ENCODE results near the gene CHST13. TPM values are rescaled to one million over a fixed set of nuclear protein-coding genes. Genes with fewer than 3 reads are reported as not detected.

Gene CHST13
- total RNA-seq, 2 donors from 2014 or later = 0.15 to 0.18 TPM

DNA sequence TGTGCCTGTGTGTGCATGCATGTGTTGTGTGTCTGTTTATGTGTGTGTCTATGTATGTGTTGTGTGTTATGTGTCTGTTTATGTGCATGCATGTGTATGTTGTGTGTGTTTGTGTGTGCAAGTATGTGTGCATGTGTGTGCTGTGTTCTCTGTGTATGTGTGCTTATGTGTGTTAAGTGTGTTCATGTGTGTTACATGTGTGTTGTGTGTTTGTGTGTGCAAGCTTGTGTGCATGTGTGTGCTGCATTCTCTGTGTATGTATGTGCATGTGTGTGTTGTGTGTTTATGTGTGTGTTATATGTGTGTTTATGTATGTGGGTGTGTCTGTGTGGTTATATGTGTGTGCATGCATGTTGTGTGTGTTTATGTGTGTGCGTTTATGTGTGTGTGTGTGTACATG lies 21.3 kb upstream of the CHST13 start:
- ATAC-seq (no peak), DNase-seq (no peak)
- Mint-ChIP-seq H3K27ac (no peak overlapping the region), H3K4me1 (no peaks in the 10 kb centered on the region), H3K27me3 (peaks cover 10% of the 10 kb centered on the region), H3K36me3 (ENCODE audit: low read depth) (no peaks in the 10 kb centered on the region), H3K4me3 (no peak overlapping the region)
- H3K9me3 ChIP-seq (ENCODE audit: control insufficient read depth, low read length, poor library complexity, severe bottlenecking) = no peaks in the 10 kb centered on the region

DNA sequence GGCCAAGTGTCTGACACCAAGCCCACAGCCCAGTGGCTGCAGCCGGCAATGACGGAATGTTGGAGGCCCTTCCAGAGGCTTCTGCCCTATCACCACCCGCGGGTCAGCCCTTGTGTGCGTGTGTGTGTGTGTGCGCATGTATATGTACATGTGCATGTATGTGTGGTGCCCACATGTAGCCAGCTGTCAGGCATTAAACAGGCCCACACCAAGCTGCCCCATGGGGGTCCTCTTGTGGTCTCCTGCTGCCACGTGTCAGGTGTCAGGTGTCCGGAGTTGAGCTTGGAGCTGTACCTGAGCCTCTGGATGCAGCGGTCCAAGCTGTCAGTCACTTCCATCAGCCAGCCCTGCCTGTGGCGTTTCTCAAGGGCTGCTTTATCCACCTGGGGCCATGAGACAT lies 20.3 kb upstream of the CHST13 start:
- Mint-ChIP-seq H3K36me3 (ENCODE audit: low read depth) (no peaks in the 10 kb centered on the region), H3K27me3 (peaks cover 10% of the 10 kb centered on the region), H3K4me1 (no peaks in the 10 kb centered on the region), H3K27ac (no peak overlapping the region), H3K4me3 (no peak overlapping the region)
- DNase-seq = no peak
- no peak for ATAC-seq
- H3K9me3 ChIP-seq (ENCODE audit: control insufficient read depth, low read length, poor library complexity, severe bottlenecking) = no peaks in the 10 kb centered on the region

DNA sequence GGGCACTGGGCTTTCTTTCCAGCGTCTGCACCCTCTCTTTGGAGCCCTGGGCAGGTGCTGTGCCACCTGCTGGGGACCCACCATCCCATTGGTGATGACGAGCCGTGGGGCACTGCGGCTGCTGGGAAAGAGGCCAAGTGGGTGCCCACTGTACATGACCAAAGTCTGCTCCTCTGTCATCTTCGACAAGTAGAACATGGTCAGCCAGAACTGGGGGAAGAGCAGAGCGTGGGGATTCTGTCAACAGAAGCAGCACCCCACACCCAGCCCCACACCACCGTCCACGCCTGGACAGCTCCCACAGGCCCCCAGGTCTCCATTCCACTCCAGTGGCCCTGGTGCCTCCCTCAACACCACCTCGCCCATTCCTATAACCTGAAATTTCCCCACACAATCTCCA lies 16.1 kb upstream of the CHST13 start:
- ATAC-seq = no peak
- DNase-seq = no peak
- no peaks in the 10 kb centered on the region for H3K9me3 ChIP-seq (ENCODE audit: control insufficient read depth, low read length, poor library complexity, severe bottlenecking)
- Mint-ChIP-seq H3K4me3 (no peak overlapping the region), H3K36me3 (ENCODE audit: low read depth) (no peaks in the 10 kb centered on the region), H3K27me3 (peaks cover 10% of the 10 kb centered on the region), H3K27ac (no peak overlapping the region), H3K4me1 (peaks cover 5% of the 10 kb centered on the region)

DNA sequence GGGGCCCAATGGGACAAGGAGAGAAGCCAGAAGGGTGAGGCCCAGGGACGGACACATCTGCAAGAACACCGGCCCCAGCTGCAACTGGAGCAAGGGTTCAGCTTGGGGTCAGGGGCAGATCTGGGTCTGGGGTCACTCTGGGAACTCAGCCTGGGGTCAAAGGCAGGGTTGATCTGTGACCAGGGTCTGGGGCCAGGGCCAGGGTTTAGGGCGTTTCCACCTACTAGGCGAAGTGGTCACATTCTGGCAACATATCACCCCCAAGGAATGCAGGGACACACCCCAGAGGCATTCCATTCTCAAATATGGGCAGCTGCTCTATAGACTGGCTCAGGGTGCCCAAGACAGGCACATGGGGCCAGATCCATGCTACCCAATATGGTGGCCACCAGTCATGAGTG lies 15.4 kb upstream of the CHST13 start:
- DNase-seq (peak in 1 of 3 donors; percentile 3), ATAC-seq (no peak)
- H3K36me3 Mint-ChIP-seq (ENCODE audit: low read depth) = no peaks in the 10 kb centered on the region
- H3K27me3 Mint-ChIP-seq = peaks cover 10% of the 10 kb centered on the region
- no peak overlapping the region for H3K27ac Mint-ChIP-seq
- H3K9me3 ChIP-seq (ENCODE audit: control insufficient read depth, low read length, poor library complexity, severe bottlenecking) = no peaks in the 10 kb centered on the region
- H3K4me3 Mint-ChIP-seq = no peak overlapping the region
- peaks cover 5% of the 10 kb centered on the region for H3K4me1 Mint-ChIP-seq

DNA sequence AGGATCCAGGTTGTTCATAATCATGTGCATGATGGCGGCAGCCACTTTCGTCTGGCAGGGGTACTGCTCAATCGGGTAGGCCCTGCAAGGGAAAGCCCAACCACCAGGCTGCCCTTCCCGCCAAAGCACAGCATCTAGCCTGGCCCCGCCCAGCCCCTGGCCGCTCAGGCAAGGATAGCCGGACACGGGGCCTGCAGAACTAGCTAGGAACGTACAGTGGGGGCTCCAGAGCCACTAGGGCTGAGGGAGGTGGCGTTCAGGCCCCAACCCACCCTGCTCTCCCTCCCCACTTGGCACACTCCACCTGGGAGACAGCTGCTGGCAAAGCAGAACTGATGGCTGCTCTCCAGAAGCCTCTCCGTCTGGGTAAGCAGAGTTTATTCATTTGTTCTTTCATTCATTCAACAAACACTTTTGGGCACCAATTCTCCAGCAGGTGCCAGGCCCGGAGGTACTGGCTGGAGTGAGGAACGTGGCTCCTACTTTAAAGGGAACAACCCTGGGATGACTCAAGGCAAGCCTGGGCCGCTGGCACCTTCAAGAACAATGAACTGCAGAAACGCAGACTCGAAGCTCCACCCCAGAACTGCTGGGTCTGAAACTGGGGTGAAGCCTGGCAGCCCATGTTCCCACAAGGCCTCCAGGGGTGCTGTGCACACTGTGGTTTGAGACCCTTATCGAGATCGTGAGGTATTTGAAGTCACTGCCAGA lies 14.2 kb upstream of the CHST13 start:
- Mint-ChIP-seq H3K36me3 (ENCODE audit: low read depth) (no peaks in the 10 kb centered on the region), H3K4me1 (peaks cover 6% of the 10 kb centered on the region), H3K27me3 (peaks cover 10% of the 10 kb centered on the region), H3K27ac (no peak overlapping the region), H3K4me3 (no peak overlapping the region)
- no peaks in the 10 kb centered on the region for H3K9me3 ChIP-seq (ENCODE audit: control insufficient read depth, low read length, poor library complexity, severe bottlenecking)
- ATAC-seq = no peak
- DNase-seq = peak in 1 of 3 donors; percentile 6

DNA sequence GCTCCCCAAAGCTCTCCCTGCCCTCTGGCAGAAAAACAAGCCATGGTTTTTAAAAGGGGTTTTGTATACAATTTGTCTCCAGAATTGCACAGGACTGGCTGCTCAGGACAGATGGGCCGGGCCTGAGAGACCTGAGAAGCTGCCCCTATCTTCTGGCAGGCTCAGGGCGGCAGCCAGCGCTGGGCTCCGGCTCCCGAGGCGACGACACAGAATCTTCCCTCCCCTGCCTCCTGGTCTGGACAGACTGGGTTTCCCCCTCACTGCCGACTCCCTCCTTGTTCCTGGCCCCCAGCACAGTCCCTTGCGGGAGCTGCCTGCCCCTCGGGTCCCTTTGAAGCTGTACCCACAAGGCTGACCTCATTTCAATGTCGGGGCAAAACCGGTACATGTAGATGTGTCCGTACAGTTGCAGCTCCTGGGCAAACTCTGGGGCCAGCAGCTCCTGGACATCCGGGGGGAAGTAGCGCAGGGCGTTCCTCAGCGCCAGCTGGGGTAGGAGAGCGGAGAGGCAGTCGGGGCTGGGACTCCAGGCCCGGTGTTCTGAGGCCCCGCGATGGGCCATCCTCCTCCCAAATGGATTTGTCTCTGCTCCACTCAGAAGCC lies 13.5 kb upstream of the CHST13 start:
- Mint-ChIP-seq H3K27me3 (peaks cover 5% of the 10 kb centered on the region), H3K4me1 (peaks cover 6% of the 10 kb centered on the region), H3K4me3 (no peak overlapping the region), H3K36me3 (ENCODE audit: low read depth) (no peaks in the 10 kb centered on the region), H3K27ac (no peak overlapping the region)
- no peaks in the 10 kb centered on the region for H3K9me3 ChIP-seq (ENCODE audit: control insufficient read depth, low read length, poor library complexity, severe bottlenecking)
- ATAC-seq (no peak), DNase-seq (peak in 1 of 3 donors; percentile 6)

DNA sequence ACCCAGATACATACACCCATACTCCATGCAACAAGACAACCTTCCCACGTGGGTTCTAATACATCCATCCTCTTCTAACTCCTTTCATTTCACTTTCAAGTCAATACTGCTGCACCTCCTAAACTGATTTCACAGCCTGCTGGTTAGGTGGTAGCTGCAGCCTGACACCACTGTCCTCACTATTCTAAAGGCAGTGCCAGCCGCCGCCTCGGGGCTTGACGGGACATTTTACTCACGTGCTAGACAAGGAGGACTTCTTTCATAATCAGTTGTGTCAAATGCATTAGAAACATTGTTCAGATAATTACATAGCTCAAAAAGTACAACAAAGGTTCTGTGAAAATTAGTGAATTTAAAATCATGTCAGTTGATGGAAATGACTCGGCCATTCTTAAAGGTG lies 12.7 kb upstream of the CHST13 start:
- H3K4me1 Mint-ChIP-seq = peaks cover 6% of the 10 kb centered on the region
- H3K36me3 Mint-ChIP-seq (ENCODE audit: low read depth) = no peaks in the 10 kb centered on the region
- no peaks in the 10 kb centered on the region for H3K9me3 ChIP-seq (ENCODE audit: control insufficient read depth, low read length, poor library complexity, severe bottlenecking)
- H3K27me3 Mint-ChIP-seq = peaks cover 1% of the 10 kb centered on the region
- peak in 1 of 3 donors; percentile 4 for DNase-seq
- no peak for ATAC-seq
- H3K4me3 Mint-ChIP-seq = no peak overlapping the region
- no peak overlapping the region for H3K27ac Mint-ChIP-seq

DNA sequence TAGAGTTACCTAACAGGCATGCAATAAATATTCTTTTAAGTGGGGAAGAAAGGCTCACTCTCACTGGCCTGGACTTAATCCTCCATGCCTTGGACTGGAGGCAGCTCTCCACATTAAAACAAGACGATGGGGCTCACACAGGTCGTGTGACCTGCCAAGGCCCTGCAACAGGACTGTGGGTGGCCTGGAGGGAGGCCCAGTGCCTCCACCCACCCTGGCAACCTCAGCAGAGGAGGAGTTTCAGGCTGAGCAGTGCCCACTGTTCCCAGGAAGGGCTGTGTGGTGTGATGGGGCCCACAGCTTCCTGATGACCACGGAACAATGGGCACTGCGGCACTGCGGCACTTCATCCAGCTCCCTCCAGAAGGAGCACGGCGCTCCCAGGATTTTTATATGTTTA lies 11.9 kb upstream of the CHST13 start:
- Mint-ChIP-seq H3K4me3 (no peak overlapping the region), H3K36me3 (ENCODE audit: low read depth) (no peaks in the 10 kb centered on the region), H3K27ac (no peak overlapping the region), H3K27me3 (no peaks in the 10 kb centered on the region), H3K4me1 (peaks cover 6% of the 10 kb centered on the region)
- H3K9me3 ChIP-seq (ENCODE audit: control insufficient read depth, low read length, poor library complexity, severe bottlenecking) = no peaks in the 10 kb centered on the region
- no peak for ATAC-seq
- DNase-seq = no peak

DNA sequence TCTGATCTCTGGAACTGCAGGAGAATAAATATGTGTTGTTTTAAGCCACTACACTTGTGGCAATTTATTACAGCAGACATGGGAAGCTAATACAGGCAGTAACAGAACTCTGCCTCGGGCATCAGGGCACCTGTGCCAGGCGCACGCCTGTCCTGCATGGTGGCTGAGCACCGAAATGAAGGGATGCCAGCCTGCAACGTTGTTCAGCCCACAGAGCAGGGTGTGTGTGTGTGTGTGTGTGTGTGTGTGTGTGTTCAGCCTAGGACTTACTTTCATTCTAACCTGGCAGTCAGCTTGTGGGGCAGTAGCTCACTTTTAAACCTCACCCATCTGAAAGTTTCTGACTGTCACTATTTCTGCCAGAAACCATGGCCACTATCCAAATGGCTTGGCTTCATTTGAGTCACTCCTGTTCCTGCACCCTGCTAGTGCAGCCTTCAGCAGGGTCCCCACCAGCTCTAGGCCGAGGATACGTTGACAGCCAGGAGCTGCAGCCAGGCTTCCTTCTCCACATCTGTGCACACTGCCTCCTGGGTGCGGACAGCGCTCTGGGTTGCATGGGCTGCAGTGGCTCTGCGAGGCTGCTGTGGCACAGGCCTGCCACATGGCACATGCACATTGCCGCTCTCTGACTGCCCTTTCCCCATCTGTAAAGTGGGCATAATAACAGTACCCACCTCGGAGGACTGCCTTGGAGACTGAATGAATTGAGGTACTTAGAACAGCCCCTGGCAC lies 10.9 kb upstream of the CHST13 start:
- no peaks in the 10 kb centered on the region for H3K36me3 Mint-ChIP-seq (ENCODE audit: low read depth)
- no peak for ATAC-seq
- no peak overlapping the region for H3K4me3 Mint-ChIP-seq
- DNase-seq = no peak
- H3K9me3 ChIP-seq (ENCODE audit: control insufficient read depth, low read length, poor library complexity, severe bottlenecking) = no peaks in the 10 kb centered on the region
- no peak overlapping the region for H3K27ac Mint-ChIP-seq
- no peaks in the 10 kb centered on the region for H3K27me3 Mint-ChIP-seq
- H3K4me1 Mint-ChIP-seq = peaks cover 6% of the 10 kb centered on the region

DNA sequence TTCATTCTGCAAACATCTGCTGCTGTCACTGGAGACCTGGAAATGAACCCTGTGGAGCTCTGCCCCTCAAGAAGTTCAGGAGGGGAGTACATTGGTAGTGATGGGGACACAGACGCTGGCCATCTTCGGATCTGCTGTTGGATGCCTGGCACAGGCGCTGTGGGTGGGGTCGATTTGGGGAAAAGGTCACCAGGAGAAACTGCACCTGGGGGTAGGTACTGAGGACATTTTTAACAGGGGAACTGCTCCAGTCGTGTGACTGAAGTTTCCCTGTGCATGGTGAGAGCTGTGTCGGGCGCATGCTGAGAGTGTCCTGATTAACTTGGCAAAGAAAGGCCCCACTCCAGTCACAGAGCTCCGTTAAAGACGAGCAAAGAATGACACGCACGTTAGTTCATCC lies 9.8 kb upstream of the CHST13 start:
- H3K4me1 Mint-ChIP-seq = peaks cover 6% of the 10 kb centered on the region
- H3K36me3 Mint-ChIP-seq (ENCODE audit: low read depth) = no peaks in the 10 kb centered on the region
- ATAC-seq (no peak), DNase-seq (no peak)
- peaks cover 4% of the 10 kb centered on the region for H3K27me3 Mint-ChIP-seq
- no peak overlapping the region for H3K4me3 Mint-ChIP-seq
- no peaks in the 10 kb centered on the region for H3K9me3 ChIP-seq (ENCODE audit: control insufficient read depth, low read length, poor library complexity, severe bottlenecking)
- no peak overlapping the region for H3K27ac Mint-ChIP-seq

DNA sequence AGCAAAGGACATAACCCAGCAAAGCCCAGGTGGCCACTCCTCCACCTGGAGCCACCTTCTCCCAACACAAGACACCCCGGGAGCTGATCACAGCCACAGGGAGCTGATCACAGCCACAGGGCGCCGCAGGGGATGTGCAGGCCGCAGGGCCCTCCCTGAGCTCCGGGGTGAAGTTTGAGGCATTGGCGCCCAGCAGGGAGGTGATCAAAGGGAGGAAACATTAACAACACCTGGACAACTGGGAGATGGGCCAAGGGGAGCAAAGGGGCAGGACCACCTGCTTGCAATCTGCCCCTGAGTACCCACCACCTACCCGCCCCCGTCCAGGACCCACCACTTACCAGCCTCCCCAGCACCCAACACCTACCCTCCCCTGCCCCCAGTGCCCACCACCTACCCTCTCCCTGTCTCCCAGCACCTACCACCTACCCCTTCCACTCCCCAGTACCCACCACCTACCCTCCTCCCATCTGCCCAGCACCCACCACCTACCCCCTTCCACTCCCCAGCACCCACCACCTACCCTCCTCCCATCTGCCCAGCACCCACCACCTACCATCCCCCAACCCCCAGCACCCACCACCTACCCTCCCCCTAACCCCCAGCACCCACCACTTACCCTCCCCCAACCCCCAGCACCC lies 8.8 kb upstream of the CHST13 start:
- Mint-ChIP-seq H3K27ac (no peak overlapping the region), H3K4me3 (no peak overlapping the region), H3K4me1 (peaks cover 6% of the 10 kb centered on the region)

DNA sequence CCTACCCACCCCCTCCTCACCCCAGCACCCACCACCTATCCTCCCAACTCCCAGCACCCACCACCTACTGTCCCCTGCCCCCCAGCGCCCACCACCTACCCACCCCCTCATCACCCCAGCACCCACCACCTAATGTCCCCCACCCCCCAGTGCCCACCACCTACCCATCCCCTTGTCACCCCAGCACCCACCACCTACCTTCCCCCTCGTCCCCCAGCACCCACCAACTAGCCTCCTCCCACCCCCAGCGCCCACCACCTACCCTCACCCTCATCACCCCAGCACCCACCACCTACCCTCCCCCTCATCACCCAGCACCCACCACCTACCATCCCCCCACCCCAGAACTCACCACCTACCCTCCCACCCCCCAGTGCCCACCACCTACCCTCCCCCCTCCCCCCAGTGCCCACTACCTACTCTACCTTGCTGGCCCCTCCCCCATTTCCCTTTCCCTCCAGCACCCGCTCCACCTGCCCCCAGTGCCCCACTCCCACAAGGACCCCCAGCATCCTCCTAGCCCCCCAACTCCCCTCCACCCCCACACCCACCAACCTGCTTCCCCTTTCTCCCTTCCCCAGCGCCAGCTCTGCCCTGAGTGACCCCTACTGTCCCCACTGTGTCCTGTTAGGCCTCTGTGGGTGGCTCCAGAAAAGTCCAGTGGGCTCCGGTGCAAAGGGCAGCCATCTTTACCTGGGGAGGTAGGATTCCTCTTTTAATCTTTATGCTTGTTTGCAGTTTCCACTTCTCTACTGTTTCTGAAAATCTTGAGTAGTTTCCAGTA lies 7.6 kb upstream of the CHST13 start:
- Mint-ChIP-seq H3K27ac (no peak overlapping the region), H3K4me3 (no peak overlapping the region), H3K4me1 (peaks cover 2% of the 10 kb centered on the region), H3K36me3 (ENCODE audit: low read depth) (no peaks in the 10 kb centered on the region), H3K27me3 (peaks cover 12% of the 10 kb centered on the region)
- H3K9me3 ChIP-seq (ENCODE audit: control insufficient read depth, low read length, poor library complexity, severe bottlenecking) = no peaks in the 10 kb centered on the region
- DNase-seq (no peak), ATAC-seq (no peak)

More for the DNA sequence above, 8.8 kb upstream of the CHST13 start:
- ATAC-seq (no peak), DNase-seq (no peak)
- no peaks in the 10 kb centered on the region for H3K9me3 ChIP-seq (ENCODE audit: control insufficient read depth, low read length, poor library complexity, severe bottlenecking)
- H3K36me3 Mint-ChIP-seq (ENCODE audit: low read depth) = no peaks in the 10 kb centered on the region
- H3K27me3 Mint-ChIP-seq = peaks cover 7% of the 10 kb centered on the region

DNA sequence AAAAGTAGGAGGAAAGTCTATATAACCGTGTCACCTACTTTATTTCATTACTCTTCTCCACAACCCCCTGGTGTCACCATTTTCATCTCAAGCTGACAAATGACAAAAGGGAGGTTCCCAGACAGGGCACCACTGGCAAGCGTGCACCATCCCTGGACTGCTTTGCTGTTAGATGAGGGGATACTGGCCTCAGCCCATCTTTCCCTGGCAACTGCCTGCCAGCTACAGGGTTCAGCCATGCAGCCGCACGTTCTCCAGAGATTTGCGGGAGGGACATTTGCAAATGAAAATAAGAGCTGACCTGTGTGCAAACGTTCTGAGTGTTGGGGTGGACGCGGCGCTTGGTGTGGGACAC lies 7.0 kb upstream of the CHST13 start:
- H3K36me3 Mint-ChIP-seq (ENCODE audit: low read depth) = no peaks in the 10 kb centered on the region
- H3K27ac Mint-ChIP-seq = no peak overlapping the region
- peaks cover 2% of the 10 kb centered on the region for H3K4me1 Mint-ChIP-seq
- no peak for ATAC-seq
- DNase-seq = no peak
- H3K9me3 ChIP-seq (ENCODE audit: control insufficient read depth, low read length, poor library complexity, severe bottlenecking) = no peaks in the 10 kb centered on the region
- H3K27me3 Mint-ChIP-seq = peaks cover 12% of the 10 kb centered on the region
- no peak overlapping the region for H3K4me3 Mint-ChIP-seq
